GM12878 (cell line): ENCODE data around the gene SEC23A. TPM values are rescaled to one million over a fixed set of nuclear protein-coding genes. Genes with fewer than 3 reads are reported as not detected.

Experiments
- BMI1 ChIP-seq: fragments of 450-650 bp; IDR thresholded peaks from 2 replicates; pipeline ENCODE4 v1.6.1; 2016; ENCODE audit warnings: mild to moderate bottlenecking, moderate library complexity, borderline replicate concordance
- EP300 ChIP-seq, 2 experiments: fragments of 150-350 bp in 1 of 2; IDR thresholded peaks; 2 replicates each; pipeline ENCODE4 v1.6.1; 2011 to 2012; ENCODE audit warnings: low read depth in 2 of 2, low read length in 2 of 2, borderline replicate concordance in 1 of 2, improper control_type of control experiment in 1 of 2, inconsistent platforms in 1 of 2; ENCODE audit not compliant: control insufficient read depth in 1 of 2
- GATAD2B ChIP-seq: fragments of 450-650 bp; conservative IDR thresholded peaks from 2 replicates; pipeline ENCODE4 v1.6.1; 2017; ENCODE audit warnings: low read depth, mild to moderate bottlenecking, moderate library complexity
- MTA3 ChIP-seq: IDR thresholded peaks from 2 replicates; pipeline ENCODE4 v1.6.1; 2012; ENCODE audit warnings: low read length, inconsistent platforms, borderline replicate concordance
- ZNF24 ChIP-seq: fragments of 450-650 bp; IDR thresholded peaks from 2 replicates; pipeline ENCODE4 v1.6.1; 2017; ENCODE audit warnings: antibody characterized with exemption, mild to moderate bottlenecking
- polyA plus RNA-seq, 11 experiments: library from polyadenylated mRNA; depleted of rRNA in 4 of 11; unstranded in 6 of 11; stranded (reverse) in 5 of 11; fragments of >200 nt; fragmentation: Nextera tagmentation in 4 of 11; fragmentation: Illumina TruSeq in 1 of 11; extraction: Ambion mirVana in 4 of 11; extraction: Trizol in 1 of 11; gene quantifications; 1 replicate in 1 of 11; 2 replicates in 10 of 11; pipeline versions ENCODE4 v1.2.1 to v1.2.3, GENCODE V29; 2011 to 2016; ENCODE audit warnings: inconsistent platforms in 2 of 11, missing spikeins in 2 of 11, low read depth in 1 of 11
- total RNA-seq, 4 experiments: library from RNA; depleted of rRNA in 3 of 4; stranded (reverse); fragments of >200 nt in 3 of 4; fragmentation: Illumina TruSeq in 1 of 4; extraction: Trizol in 1 of 4; gene quantifications; 2 replicates each; pipeline versions ENCODE4 v1.2.1 to v1.2.3, GENCODE V29; 2013 to 2021
- TF ChIP-seq, protein P1 (sequence below): fragments of 450-650 bp; IDR thresholded peaks from 2 replicates; pipeline ENCODE4 v1.6.1; 2017; ENCODE audit warnings: low read depth, mild to moderate bottlenecking, moderate library complexity
- TF ChIP-seq, protein P2 (sequence below): fragments of 450-650 bp; IDR thresholded peaks from 2 replicates; pipeline ENCODE4 v1.6.1; 2017; ENCODE audit warnings: mild to moderate bottlenecking, low read depth, inconsistent platforms; ENCODE audit not compliant: poor library complexity, severe bottlenecking
- TF ChIP-seq, protein P3 (sequence below): IDR thresholded peaks from 2 replicates; pipeline ENCODE4 v1.6.1; 2011; ENCODE audit warnings: borderline replicate concordance, low read depth, mild to moderate bottlenecking, moderate library complexity, mixed read lengths, low read length; ENCODE audit not compliant: insufficient read depth; ENCODE audit errors: extremely low read length

Gene SEC23A
- total and polyA plus RNA-seq, 10 of the 15 experiments (the other 5 are each of a cell fraction or from before 2014, with no cell fraction given), result 13.6 to 63.8 (median 37.3) TPM

DNA sequence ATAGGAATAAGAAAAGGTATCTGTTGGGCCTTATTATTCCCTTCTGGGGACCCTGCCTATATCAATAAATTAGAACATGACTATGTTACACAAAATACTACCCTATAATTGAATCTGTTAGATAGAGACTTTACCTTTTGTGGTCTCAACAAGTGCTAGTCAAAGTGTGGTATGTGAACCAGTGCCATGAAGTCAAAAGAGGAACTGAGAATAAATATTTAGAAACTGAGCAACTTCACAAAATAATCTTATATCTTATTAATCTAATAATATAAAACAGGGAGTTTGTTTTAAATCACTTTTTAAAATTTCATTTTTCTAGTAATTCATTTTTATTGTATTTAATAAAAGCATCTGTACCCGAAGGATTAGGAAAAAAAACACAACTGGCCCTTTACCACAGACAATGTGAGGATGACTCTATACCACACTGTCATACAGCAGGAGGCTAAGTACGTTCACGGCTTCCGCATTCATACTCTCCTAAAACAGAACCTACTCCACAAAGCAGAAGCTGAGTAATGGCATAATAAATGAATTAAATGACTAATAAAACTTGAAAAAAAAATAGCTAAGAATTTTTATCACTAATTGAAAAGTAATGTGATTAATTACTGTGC is 42.1 kb downstream of the SEC23A start (continued):
- TF ChIP-seq, protein P1, sequence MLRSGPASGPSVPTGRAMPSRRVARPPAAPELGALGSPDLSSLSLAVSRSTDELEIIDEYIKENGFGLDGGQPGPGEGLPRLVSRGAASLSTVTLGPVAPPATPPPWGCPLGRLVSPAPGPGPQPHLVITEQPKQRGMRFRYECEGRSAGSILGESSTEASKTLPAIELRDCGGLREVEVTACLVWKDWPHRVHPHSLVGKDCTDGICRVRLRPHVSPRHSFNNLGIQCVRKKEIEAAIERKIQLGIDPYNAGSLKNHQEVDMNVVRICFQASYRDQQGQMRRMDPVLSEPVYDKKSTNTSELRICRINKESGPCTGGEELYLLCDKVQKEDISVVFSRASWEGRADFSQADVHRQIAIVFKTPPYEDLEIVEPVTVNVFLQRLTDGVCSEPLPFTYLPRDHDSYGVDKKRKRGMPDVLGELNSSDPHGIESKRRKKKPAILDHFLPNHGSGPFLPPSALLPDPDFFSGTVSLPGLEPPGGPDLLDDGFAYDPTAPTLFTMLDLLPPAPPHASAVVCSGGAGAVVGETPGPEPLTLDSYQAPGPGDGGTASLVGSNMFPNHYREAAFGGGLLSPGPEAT, result peak; percentile 37; the same call in 1 of the 2 replicates
- TF ChIP-seq EP300 (IDR thresholded peaks at IDR 0.05; ENCODE audit: borderline replicate concordance in 1 of 2, control insufficient read depth in 1 of 2, low read depth in 2 of 2, low read length in 2 of 2) (peak in 1 of 2 experiments; percentile 48; a peak in 1 of 4 replicates), GATAD2B (no peak), BMI1 (0 out of 2 replicates have a peak, but pooled peaks have one; percentile 42), MTA3 (no peak), ZNF24 (peak; percentile 52; the same call in 1 of the 2 replicates)
- TF ChIP-seq, protein P2, sequence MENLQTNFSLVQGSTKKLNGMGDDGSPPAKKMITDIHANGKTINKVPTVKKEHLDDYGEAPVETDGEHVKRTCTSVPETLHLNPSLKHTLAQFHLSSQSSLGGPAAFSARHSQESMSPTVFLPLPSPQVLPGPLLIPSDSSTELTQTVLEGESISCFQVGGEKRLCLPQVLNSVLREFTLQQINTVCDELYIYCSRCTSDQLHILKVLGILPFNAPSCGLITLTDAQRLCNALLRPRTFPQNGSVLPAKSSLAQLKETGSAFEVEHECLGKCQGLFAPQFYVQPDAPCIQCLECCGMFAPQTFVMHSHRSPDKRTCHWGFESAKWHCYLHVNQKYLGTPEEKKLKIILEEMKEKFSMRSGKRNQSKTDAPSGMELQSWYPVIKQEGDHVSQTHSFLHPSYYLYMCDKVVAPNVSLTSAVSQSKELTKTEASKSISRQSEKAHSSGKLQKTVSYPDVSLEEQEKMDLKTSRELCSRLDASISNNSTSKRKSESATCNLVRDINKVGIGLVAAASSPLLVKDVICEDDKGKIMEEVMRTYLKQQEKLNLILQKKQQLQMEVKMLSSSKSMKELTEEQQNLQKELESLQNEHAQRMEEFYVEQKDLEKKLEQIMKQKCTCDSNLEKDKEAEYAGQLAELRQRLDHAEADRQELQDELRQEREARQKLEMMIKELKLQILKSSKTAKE, result peak; percentile 84
- TF ChIP-seq, protein P3, sequence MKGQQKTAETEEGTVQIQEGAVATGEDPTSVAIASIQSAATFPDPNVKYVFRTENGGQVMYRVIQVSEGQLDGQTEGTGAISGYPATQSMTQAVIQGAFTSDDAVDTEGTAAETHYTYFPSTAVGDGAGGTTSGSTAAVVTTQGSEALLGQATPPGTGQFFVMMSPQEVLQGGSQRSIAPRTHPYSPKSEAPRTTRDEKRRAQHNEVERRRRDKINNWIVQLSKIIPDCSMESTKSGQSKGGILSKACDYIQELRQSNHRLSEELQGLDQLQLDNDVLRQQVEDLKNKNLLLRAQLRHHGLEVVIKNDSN, result no peak
